HL-60 (cell line): Measurements from ENCODE around the gene KIF5A.

ENCODE experiments used
- CTCF ChIP-seq: IDR thresholded peaks from one replicate; pipeline ENCODE4 v1.5.1; 2011; ENCODE audit warnings: low read length, control low read depth, inconsistent platforms; ENCODE audit not compliant: insufficient read depth
- SPI1 ChIP-seq: IDR thresholded peaks from 2 replicates; pipeline ENCODE4 v1.6.1; 2012; ENCODE audit warnings: low read depth, mild to moderate bottlenecking, borderline replicate concordance

GRCh38 chr12:57586832-57587429 is 37.1 kb downstream of the KIF5A start:
- TF ChIP-seq SPI1 (no peak), CTCF (no peak)
